HG03108 (cell line): ENCODE measurements around the gene KANSL1.

ENCODE experiments used
- ATAC-seq: cut with Tn5 transposase; IDR thresholded peaks from one replicate; pipeline ENCODE4 v1.9.1; 2021; ENCODE audit warnings: moderate library complexity; ENCODE audit not compliant: unreplicated experiment

Gene KANSL1

DNA sequence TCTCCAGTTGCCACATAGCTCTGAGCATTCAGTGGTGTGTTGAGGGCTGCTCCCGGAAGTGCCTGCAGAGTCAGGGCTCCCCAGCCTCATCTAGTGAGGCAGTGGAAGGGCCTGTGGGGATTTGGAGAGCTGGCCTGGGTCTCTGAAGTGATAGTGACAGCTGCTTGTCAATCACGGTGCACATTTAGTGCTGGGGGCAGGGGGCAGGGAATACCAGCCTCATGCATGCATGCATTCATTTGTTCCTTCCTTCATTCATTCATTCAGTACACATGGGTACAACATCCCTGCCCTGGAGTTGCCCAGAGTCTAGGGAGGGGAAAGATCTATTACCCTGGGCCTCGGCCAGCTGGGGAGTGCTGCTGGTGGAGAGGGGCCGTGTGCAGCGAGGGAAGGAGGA is 205.5 kb downstream of the KANSL1 start:
- ATAC-seq = no peak

DNA sequence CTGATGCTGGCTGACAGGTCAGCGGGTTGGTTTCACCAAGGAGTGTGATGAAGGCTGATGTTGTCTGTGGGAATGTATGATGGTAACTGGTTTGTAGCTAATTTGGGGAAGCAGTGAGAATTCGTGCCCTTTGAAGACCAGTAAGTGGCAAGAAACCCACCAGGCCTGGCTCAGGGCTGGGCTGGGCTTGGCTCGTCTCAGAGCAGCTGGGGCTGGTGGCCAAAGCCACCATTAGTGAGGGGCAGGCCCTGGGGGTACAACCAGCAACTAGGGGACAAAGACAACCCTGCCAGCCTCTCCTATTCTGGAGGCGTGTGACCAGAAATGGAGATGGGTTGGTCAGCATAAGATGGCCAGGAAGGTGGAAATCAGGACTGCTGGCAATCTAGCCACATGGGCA is 207.2 kb downstream of the KANSL1 start:
- no peak for ATAC-seq

DNA sequence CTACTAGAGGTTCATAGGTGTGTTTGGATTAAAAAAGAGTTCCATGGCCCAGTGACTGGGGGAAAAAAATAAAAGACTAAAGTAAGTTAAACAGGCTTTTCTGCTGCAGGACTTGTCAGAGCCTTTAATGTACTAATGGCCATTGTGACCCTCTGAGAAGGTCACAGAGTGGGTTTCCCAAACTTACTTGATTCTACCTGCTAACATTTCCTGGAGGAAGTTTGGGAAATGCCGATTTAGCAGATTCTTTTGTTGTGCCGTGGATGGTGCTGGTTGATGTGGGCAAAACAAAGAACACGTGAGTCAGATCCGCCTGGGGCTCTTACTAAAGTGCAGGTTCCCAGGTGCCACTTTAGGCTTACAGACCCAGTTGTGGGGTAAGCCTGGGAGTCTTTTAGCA is 207.8 kb downstream of the KANSL1 start:
- no peak for ATAC-seq

DNA sequence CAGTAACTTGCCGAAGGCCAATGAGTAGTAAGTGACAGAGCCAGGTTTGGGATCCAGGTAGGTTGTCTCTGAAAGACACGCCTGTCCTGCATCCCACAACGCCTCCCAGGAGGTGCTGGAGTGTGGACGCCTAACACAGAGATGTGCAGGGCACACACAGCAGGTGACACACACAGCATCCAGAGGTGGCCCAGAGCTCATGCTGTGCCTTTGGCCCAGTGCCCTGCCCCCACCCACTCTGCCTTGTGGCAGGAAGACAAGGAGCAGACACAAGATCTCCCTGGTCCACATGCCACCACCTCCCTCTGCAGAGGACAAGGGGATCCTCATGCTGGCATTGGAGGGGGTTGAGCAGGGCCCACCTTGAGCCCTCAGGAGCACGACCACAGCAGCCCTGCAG is 208.9 kb downstream of the KANSL1 start:
- no peak for ATAC-seq

DNA sequence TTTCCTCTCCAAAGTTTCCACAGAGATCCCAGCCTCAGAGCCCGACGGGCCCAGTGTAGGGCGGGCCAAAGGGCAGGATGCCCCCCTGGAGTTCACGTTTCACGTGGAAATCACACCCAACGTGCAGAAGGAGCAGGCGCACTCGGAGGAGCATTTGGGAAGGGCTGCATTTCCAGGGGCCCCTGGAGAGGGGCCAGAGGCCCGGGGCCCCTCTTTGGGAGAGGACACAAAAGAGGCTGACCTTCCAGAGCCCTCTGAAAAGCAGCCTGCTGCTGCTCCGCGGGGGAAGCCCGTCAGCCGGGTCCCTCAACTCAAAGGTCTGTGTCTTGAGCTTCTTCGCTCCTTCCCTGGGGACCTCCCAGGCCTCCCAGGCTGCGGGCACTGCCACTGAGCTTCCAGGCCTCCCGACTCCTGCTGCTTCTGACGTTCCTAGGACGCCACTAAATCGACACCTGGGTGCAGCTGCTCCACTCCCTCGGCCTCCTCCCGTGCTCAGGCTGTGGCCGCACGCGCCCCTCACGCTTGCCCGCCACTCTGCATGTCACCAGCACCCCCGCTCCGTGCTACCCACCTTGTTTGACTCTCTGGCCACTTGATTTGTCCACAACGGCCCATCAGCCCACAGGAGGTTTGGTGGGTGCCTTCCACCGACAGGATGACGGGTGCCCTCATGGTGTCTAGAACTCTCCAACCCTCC is 209.5 kb downstream of the KANSL1 start:
- no peak for ATAC-seq

DNA sequence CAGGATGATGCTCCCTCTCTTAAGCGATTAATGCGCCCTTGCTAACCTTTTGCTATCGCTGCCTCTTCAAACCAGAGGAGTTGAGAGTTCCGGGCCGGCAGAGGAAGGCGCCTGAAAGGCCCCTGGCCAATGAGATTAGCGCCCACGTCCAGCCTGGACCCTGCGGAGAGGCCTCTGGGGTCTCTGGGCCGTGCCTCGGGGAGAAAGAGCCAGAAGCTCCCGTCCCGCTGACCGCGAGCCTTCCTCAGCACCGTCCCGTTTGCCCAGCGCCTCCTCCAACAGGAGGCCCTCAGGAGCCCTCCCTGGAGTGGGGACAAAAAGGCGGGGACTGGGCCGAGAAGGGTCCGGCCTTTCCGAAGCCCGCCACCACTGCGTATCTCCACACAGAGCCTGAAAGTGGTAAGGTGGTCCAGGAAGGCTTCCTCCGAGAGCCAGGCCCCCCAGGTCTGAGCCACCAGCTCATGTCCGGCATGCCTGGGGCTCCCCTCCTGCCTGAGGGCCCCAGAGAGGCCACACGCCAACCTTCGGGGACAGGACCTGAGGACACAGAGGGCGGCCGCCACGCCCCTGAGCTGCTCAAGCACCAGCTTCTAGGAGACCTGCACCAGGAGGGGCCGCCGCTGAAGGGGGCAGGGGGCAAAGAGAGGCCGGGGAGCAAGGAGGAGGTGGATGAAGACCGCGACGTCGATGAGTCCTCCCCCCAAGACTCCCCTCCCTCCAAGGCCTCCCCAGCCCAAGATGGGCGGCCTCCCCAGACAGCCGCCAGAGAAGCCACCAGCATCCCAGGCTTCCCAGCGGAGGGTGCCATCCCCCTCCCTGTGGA is 210.2 kb downstream of the KANSL1 start:
- no peak for ATAC-seq

DNA sequence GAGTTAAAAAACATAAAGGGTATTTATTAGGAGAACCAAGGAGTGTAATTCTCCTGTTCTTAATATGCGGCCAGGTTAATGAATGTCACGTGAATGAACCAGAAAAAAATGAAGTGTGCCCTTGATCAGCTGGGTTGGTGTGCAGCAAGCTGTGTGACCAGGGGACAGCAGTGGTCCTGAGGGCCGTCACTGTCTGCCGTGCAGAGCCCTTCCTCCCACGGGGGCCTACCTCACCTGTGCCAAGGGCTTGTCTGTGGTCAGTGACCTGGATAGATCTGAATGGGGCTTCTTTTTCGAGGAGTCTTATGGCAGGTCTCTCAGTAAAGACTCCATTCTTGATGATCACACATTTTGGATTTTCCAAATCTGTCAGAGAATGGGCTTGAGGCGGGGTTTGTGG is 211.9 kb downstream of the KANSL1 start:
- no peak for ATAC-seq

DNA sequence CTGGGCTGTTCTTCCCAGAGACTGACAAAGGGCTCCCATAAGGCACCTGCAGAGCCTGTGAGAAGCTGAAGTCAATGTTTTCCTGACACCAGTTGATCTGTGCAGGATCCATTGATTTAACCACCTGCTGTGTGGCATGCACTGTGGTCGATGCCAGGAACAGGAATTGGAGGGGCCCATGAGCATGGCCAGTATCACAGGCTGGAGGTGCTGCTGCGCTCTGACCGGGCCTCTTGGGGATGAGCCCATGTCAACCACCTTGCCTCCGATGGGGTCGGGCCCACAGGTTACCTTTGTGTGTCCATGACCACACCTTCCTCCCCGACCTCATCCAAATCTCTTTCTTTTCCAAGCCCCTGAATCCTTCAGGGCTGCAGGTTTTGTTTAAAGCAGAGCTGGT is 212.4 kb downstream of the KANSL1 start:
- ATAC-seq = no peak
